SK-N-SH treated with all-trans-retinoic acid at 6 μM for 48 hours (cell line): ENCODE results near the gene MRPL41.

Source experiments
- CSDC2 ChIP-seq: fragments of 250-450 bp; sonication (Bioruptor Pico); IDR thresholded peaks from 2 replicates; pipeline ENCODE4 v1.5.0; 2020; ENCODE audit warnings: mild to moderate bottlenecking, moderate library complexity
- ESRRG ChIP-seq: fragments of 250-450 bp; sonication (Bioruptor Pico); IDR thresholded peaks from 2 replicates; pipeline ENCODE4 v1.6.1; 2021; ENCODE audit warnings: mild to moderate bottlenecking
- SNAI2 ChIP-seq: fragments of 250-450 bp; sonication (Bioruptor Pico); IDR thresholded peaks from 2 replicates; pipeline ENCODE4 v1.5.0; 2020; ENCODE audit warnings: mild to moderate bottlenecking, moderate library complexity
- TOX ChIP-seq: fragments of 250-450 bp; sonication (Bioruptor Pico); IDR thresholded peaks from 2 replicates; pipeline ENCODE4 v1.8.0; 2021; ENCODE audit warnings: mild to moderate bottlenecking, moderate library complexity, borderline replicate concordance
- ZC3H10 ChIP-seq: fragments of 250-450 bp; sonication (Bioruptor Pico); IDR thresholded peaks from 2 replicates; pipeline ENCODE4 v1.5.1; 2021; ENCODE audit warnings: mild to moderate bottlenecking, moderate library complexity
- ZFP30 ChIP-seq: fragments of 450-650 bp; formaldehyde crosslinking; IDR thresholded peaks from 2 replicates; pipeline ENCODE4 v1.5.0; 2022; ENCODE audit warnings: mild to moderate bottlenecking, moderate library complexity
- TF ChIP-seq, protein P1 (sequence below): fragments of 250-450 bp; sonication (Bioruptor Pico); IDR thresholded peaks from 2 replicates; pipeline ENCODE4 v1.8.0; 2020; ENCODE audit warnings: mild to moderate bottlenecking, moderate library complexity, borderline replicate concordance
- TF ChIP-seq, protein P2 (sequence below): fragments of 250-450 bp; sonication (Bioruptor Pico); IDR thresholded peaks from 2 replicates; pipeline ENCODE4 v1.5.0; 2020; ENCODE audit warnings: mild to moderate bottlenecking, moderate library complexity
- TF ChIP-seq, protein P3 (sequence below): fragments of 250-450 bp; sonication (Bioruptor Pico); IDR thresholded peaks from 2 replicates; pipeline ENCODE4 v1.5.1; 2021; ENCODE audit warnings: mild to moderate bottlenecking, moderate library complexity

DNA sequence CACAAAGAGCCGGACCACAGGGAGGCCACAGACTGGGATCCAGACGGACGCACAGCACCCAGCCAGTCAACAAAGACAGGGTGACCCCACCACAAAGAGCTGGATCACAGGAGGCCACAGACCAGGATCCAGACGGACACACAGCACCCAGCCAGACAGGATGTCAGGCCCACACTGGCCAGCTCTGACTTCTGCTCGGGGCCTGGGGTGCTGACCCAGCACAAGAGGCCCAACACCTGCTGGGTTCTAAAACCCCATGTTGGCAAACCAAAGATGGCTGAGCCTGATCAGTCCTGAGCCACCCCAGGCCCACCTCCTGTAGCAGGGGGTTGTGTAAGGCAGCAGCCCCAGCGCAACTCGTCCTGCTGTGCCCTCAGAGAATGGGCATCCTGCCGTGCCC lies 32.3 kb downstream of the MRPL41 start:
- TF ChIP-seq, protein P1, sequence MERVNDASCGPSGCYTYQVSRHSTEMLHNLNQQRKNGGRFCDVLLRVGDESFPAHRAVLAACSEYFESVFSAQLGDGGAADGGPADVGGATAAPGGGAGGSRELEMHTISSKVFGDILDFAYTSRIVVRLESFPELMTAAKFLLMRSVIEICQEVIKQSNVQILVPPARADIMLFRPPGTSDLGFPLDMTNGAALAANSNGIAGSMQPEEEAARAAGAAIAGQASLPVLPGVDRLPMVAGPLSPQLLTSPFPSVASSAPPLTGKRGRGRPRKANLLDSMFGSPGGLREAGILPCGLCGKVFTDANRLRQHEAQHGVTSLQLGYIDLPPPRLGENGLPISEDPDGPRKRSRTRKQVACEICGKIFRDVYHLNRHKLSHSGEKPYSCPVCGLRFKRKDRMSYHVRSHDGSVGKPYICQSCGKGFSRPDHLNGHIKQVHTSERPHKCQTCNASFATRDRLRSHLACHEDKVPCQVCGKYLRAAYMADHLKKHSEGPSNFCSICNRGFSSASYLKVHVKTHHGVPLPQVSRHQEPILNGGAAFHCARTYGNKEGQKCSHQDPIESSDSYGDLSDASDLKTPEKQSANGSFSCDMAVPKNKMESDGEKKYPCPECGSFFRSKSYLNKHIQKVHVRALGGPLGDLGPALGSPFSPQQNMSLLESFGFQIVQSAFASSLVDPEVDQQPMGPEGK (CRISPR knock-in tag): no peak
- TF ChIP-seq SNAI2 (no peak), ESRRG (CRISPR knock-in tag) (no peak), CSDC2 (CRISPR knock-in tag) (no peak), TOX (CRISPR knock-in tag) (no peak), ZFP30 (no peak), ZC3H10 (CRISPR knock-in tag) (no peak)
- TF ChIP-seq, protein P2, sequence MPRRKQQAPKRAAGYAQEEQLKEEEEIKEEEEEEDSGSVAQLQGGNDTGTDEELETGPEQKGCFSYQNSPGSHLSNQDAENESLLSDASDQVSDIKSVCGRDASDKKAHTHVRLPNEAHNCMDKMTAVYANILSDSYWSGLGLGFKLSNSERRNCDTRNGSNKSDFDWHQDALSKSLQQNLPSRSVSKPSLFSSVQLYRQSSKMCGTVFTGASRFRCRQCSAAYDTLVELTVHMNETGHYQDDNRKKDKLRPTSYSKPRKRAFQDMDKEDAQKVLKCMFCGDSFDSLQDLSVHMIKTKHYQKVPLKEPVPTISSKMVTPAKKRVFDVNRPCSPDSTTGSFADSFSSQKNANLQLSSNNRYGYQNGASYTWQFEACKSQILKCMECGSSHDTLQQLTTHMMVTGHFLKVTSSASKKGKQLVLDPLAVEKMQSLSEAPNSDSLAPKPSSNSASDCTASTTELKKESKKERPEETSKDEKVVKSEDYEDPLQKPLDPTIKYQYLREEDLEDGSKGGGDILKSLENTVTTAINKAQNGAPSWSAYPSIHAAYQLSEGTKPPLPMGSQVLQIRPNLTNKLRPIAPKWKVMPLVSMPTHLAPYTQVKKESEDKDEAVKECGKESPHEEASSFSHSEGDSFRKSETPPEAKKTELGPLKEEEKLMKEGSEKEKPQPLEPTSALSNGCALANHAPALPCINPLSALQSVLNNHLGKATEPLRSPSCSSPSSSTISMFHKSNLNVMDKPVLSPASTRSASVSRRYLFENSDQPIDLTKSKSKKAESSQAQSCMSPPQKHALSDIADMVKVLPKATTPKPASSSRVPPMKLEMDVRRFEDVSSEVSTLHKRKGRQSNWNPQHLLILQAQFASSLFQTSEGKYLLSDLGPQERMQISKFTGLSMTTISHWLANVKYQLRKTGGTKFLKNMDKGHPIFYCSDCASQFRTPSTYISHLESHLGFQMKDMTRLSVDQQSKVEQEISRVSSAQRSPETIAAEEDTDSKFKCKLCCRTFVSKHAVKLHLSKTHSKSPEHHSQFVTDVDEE (CRISPR knock-in tag): no peak
- TF ChIP-seq, protein P3, sequence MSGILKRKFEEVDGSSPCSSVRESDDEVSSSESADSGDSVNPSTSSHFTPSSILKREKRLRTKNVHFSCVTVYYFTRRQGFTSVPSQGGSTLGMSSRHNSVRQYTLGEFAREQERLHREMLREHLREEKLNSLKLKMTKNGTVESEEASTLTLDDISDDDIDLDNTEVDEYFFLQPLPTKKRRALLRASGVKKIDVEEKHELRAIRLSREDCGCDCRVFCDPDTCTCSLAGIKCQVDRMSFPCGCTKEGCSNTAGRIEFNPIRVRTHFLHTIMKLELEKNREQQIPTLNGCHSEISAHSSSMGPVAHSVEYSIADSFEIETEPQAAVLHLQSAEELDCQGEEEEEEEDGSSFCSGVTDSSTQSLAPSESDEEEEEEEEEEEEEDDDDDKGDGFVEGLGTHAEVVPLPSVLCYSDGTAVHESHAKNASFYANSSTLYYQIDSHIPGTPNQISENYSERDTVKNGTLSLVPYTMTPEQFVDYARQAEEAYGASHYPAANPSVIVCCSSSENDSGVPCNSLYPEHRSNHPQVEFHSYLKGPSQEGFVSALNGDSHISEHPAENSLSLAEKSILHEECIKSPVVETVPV (CRISPR knock-in tag): no peak
